ENCODE results near the gene REPS1.
"Not testable (repeated sequence)": the region's sequence is repeated elsewhere in the genome, so short reads cannot be mapped to it uniquely, and the experiment has no call there.

REPS1 gene

DNA sequence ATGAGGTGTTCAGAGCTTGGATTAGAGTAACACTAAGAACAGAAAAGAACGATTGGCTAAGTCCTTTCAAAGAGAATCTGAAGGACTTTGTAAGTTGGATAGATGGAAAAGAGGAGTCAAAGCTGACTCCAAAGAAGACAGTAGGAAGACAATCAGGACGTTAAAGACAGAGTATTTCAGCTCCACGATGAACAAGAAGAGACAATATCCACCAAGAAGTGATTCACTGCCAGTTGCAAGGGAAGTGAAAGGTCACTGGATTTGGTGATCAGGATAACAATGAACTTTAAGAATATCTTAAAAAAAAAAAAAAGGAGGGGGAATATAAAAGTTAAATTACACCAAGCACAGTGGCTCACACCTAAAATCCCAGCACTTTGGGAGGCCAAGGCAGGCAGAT, 17.9 kb downstream of the REPS1 start:
- DNase-seq = no peak

DNA sequence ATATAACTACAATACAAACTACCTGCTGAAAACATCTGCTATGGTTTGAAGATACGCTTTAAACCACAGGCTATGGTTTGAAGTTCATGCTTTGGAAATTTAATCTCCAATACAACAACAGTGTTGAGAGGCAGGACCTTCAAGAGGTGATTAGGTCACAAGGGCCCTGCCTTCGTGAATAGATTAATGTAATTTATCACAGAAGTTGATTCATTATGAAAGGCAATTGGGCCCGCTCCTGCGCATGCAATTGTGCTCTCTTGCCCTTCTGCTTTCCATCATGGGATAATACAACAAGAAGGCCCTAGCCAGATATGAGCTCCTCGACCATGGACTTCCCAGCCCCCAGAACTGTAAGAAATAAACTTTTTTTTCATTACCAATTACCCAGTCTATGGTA, 21.2 kb downstream of the REPS1 start:
- no peak for DNase-seq

DNA sequence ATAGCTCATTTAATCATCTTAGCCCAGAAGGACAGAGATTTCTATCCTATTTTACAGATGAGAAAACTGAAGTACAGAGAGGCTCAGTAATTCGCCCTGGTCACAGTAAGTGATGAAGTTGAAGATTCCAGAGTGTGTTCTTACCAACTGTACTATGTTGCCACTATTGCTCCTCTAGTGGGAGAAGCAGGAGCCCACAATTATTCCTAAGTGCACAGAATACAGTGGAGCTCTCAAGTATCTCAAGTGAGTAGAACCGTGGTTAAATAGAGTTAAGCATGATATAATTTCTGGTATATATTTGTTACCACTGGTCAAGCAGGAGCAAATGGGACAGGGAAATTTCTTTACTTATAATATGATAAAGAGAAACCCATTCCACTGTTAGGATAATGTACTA, 22.1 kb downstream of the REPS1 start:
- no peak for DNase-seq

DNA sequence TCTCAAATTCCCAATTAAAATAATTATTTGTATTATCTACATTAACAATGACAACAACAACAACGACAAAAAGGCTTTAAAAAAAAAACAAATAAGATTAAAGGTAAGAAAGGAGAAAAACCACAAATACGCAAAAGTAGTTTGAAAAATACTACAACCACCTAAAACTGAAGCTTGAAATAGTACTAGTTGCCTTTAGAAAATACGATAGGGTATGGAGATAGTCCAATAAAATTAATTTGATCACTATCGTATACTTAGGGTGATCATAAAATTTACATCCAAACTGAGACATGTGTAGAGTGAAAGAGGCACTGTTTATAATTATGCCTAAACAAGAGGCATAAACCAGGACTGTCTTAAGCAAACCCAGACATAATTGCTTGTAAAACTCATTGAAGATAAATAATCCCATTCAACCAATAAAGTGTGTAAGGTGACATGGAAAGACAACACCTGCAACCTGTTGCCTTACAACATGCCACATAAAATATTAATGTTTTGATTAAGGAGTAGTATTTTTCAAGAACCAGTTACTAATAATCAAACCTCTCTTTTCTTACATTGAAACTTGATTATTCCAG, 22.7 kb downstream of the REPS1 start:
- no peak for DNase-seq

DNA sequence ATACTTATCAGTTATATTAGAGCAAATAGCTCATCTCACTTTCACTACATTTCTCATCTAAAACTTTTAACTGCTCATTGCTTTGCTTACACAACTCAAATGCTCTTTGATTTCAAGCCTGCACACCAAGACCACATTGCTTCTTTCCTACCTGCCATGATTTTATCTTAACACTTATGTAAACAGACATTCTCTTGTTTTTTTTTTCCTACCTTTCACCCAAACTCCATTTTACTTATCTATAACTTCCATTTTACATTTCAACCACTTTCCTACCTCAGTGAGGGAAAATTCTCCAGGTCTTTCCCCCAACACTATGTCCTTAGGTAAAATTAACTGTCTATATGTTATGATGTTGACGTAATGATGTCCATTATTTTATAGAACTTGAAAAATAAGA, 24.0 kb downstream of the REPS1 start:
- no peak for DNase-seq

DNA sequence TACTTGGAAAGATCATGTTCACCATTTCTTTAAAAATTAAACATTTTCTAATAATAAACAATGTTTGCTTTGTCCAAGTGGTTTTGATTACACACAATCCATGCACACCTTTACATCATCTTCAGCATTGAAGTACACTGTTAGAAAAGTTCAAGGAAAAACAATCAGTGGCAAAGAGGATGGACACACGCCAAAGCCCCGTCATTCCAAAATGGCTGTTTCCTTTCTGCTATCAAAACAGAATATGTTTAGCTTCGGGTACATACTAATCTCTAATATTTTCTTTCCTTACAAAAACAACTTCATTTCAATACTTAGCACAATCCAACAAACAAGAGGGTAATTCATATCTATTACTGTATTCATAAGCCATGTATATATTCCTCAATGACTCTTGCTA, 24.5 kb downstream of the REPS1 start:
- DNase-seq = no peak

DNA sequence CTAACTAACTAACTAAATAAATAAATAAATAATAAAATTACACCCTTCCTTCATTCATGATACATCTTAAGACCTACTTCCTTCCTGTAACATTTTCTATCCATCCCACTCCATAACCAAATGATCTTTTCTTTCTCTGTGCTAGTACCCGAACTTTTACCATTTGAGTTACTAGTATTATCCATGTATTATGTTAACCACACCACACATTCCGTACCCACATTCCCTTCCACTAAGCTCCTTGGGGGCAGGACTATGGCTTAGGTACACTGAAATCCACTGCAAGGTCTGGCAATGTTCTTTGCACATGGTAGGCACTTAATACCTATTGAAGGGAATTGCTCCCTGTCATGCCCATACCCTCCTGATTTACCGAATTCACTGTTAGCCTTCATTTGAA, 24.9 kb downstream of the REPS1 start:
- DNase-seq = no peak

DNA sequence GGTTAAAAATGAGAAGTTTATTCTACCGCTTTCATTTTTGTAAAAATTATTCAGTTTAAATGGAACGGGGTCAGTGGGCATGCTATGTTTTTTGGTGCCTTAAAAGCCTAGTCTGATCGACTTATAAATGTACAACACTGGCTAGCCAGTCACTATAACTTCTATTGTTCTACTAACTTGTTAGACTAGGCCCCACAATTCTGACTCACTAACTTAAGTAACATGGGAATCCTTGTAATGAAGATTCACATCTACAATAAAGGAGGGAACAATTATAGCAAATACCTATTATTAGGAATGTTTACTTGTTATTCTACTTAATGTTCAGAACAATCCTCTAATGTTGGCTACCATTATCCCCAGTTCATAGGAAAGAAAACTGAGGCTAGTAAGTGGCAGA, 28.5 kb downstream of the REPS1 start:
- no peak for DNase-seq

DNA sequence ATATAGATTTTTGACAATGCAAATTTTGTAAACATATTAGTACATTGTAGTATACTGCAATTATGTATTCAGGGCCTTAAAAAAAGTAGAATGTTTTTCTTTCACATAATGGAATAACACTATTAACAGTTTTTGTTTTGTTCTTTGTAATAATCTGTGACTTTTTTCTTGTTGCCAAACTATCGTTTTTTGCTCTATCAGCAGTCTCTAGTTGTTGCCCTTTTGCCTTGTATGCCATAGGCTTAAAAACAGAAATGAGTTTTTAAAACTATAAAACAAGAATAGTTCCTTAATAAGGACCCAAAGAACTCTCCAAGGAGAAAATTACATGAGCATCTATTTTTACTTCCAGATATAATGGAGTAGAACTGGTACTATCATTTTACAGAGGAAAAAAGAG, 29.5 kb downstream of the REPS1 start:
- DNase-seq = no peak

DNA sequence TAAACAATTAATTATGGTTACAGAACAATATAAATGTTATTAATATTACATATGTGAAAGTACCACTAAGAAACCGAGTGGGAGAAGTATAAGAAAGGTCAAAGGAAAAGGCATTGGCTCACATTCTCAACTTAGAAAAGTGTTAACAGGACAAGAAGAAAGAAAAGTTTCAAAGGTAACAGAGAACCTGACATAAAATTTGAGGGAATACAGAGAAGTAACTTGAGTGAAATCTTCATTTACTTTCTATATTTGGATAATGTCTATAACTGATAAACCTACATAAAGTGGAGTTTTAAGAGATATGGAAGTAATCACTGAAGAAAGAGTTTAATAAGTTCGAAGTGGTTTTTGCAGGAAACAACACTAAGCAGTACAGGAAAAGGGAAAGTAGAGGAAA, 30.1 kb downstream of the REPS1 start:
- DNase-seq = no peak

DNA sequence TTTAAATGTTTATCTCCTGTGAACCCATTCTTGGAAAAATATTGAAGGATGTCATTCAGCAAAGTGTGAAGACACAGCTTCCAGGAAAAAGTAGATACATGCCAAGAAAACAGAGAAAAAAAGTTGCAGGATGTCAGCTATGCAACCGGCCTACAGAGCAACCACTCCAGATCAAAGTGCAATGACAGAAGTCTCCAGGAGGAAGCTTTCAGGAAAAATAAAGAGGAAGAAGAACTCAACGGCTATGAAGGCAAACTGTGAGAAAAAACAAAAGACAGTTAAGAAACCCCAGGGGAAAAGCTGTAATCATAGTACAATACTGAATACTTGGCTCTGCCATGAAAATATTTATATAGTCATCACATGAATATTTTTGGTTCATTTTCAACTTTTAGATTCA, 30.6 kb downstream of the REPS1 start:
- DNase-seq = no peak

DNA sequence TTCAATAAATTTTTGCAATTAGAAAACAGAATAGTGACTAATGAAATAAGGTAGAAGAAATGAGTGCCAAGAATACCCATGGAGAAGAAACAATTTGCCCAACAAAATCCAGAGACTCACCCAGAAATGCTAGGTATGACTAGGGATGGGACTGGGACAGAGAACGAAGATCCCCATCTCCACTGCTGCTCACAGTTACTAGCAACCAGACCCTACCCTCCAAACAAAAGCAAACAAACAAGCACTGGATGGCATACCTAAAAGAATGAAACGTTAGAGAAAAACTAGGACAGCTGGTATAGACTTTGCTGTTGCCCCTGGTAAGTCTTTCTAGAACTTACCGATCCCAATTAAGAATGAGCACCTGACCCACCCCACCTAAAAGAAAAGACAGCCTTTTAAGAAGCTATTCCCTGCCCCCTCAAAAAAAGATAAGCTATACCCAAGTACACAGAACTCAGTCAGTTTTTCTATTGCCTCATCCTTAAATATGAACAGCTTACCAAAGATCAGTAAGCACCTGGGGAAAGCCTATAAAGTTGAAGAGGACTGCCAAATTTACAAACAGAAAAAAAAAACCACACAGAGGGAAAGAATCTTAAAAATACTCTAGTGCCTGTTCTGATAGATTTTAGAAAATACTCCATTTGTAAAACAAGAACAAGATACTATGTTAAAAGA, 31.7 kb downstream of the REPS1 start:
- no peak for DNase-seq

DNA sequence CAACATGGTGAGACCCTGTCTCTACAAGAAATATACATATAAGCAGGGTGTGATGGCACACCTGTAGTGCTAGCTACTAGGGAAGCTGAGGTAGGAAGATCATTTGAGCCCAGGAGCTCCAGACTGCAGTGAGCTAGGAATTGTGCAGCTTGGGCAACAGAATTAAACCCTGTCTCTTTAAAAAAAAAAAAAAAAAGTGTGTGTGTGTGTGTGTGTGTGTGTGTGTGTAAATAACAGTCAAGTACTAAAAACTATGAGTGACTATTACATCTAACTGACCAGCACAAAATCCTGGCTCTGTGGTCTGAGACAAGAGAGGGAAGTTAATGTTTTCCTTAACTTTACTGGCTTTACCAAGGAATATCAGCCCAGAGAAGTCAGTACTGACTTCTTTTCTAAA, 32.8 kb downstream of the REPS1 start:
- DNase-seq = no peak

DNA sequence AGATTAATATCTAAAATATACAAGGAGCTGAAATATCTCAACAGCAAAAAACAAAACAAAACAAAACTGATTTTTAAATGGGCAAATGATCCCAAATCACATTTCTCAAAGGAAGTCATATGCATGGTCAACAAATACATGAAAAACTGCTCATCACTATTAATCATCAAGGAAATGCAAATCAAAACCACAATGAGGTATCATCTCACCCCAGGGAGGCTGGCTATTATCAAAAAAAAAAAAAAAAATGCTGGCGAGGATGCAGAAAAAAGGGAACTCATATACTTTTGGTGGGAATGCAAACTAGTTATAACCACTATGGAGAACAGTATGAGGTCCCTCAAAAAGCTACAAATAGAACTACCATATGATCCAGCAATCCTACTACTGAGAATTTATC, 34.6 kb downstream of the REPS1 start:
- DNase-seq = no peak

DNA sequence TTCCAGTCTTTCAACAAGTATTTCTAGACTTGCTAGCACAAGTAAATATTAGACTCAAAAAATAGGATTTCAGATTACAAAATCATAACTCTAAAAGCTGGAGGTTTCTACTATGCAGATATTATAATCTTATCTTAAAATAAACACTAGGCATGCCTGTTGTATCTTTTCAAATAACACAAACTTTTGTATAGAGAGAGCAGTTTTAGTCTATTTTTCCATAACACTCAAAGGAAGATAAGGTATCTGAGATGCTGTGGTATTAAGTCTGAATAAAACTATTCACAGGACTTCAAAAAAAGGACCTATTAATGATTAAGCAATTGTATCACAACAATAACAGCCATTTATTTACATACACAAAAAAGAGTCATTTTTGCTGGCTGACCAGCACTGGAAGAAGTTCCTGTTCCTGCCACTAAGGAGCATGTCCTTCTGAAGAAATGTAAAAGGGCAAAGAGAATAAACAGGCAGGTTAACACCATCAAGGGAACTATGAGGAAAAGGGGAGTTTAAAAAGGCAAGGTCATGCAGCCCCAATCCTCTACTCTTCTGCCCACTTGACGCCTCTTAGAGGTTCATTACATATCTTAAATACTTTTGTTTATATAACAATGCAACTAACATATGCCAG, 39.4 kb downstream of the REPS1 start:
- DNase-seq = no peak

DNA sequence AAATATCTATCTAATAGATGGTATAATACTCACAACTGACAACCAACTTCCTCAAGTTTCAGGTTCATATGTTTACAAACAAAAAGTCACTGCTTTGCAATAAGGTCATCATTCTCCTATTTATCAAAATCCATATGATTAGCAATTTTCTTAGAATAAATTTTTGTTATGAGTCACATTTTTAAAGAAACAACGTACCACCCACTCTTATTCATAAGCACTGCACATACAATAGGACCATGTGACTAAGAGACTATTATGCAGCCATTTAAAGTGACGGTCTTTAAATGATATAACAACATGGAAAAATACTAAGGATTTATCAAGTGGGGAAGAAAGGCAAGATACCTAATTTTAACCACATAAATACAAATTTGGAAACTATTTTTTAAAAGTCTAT, 40.0 kb downstream of the REPS1 start:
- DNase-seq = no peak

DNA sequence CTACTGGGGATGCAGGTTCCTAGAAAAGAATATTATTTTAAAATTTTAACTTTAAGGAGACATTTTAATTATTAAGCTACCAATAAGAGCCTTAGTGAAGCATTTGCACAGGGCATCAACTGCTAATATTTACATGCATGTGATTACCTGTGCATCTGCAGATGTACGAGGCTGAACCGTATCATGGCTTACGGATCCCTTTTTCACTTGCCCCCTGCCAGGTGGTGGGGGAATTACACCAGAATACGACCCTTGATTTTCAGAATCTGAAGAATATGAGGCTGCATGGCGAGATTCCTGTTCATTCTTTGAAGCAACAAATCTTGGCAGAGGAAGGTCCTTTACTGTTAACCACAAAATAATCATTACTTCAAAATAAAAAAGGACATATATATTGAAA, 42.7 kb downstream of the REPS1 start:
- no peak for DNase-seq

DNA sequence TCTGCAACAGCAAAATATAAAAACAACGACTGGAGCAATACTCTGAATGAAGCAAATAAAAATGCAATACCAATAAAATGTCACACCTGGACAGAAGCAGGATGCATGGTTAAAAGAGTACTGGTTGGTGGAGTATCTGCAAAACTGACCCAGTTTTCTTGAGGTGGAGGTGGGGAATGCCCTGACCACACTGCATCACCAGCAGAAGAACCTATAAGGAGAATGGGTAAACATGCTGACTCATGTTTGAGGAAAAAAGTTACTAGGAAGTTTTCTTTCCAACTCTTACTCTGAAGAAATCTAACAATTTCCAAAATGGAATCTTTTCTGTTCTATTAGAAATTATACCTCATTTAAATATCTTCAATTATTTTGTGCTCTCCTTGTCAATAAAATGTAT, 43.6 kb downstream of the REPS1 start:
- no peak for DNase-seq

DNA sequence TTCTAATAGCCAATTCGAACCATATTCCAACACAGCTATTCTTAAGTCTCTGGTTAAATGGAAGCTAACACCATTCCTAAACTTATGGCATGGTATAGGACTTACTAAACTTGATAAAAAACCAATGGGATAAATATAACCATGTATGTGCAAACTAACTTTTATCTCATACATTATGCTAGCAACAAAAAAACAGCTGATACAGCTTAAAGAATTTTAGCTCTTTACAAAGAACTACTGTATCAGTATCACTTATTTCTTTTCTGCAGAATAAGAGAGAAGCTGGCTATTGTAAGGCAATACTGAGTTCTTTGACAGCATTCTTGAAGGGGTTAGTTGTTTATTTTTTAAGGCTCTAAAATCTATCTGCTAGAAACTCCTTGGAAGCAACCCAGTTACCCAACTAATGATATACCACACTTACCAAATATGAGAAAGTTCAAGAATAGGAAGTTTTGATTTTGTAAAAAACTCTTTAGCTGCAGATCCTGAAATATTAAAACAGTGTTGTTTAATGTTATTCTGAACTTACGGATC, 44.9 kb downstream of the REPS1 start:
- no peak for DNase-seq

DNA sequence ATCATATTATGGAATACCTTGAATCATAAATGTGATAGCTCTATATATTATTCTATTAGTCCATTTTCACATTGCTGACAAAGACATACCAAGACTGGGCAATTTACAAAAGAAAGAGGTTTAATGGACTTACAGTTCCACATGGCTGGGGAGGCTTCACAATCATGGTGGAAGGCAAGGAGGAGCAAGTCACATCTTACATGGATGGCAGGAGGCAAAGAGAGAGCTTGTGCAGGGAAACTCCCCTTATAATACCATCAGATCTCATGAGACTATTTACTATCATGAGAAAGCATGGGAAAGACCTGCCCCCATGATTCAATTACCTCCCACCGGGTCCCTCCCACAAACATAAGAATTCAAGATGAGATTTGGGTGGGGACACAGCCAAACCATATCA, 51.2 kb downstream of the REPS1 start:
- DNase-seq = not testable (repeated sequence)

DNA sequence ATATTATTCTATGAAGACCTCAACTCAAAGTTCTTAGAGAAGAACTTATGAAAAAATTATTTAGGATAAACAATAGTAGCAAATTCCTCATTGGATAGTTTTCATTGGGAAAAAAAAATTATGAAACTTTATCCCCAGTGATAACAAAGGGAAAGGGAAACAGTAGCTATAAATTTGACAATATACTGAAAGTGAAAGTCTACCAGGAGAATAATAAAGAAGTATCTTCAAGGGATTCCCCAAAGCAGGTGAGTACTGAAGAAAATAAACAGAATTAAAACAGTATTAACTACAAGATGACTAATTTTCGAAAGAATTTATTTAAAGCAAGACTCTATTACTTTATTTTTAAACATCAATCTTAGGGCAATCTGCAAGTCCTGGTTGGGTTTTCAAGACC, 56.4 kb downstream of the REPS1 start:
- DNase-seq = no peak

DNA sequence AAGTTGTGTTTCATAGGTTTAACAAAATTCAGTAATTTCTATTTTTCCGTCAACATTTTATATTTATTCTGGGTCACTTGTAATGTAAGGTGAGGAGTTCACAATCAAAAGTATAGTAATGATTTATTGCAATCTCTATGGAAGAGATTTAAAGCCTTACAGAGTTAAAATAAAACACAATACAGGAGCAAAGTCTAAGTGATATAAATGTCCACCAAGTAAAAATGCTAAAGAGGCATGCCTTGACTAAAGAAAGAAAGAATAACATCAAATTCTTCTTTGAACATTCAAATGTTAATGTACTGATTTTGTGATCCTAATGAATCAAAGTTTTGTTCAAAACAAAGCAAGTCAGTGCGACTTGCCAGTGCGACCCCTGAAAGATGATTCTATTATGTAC, 61.5 kb downstream of the REPS1 start:
- no peak for DNase-seq

DNA sequence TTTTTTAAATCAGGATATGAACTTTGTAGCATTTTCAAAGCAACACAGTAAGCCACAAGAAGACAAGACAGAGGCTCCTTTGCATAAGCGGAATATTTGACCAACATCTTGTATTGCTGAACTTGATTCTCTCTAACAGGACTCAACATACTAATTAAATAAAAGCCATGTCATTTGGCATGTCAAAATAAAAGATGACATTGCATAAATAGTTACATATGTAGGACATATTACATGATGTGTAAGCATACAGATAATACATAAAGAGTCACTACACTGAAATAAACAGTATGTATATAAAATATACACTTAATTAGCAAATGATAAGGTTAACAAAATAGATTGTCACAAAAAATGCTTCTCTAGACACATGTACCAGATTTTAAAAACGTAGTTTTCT, 62.2 kb downstream of the REPS1 start:
- no peak for DNase-seq

DNA sequence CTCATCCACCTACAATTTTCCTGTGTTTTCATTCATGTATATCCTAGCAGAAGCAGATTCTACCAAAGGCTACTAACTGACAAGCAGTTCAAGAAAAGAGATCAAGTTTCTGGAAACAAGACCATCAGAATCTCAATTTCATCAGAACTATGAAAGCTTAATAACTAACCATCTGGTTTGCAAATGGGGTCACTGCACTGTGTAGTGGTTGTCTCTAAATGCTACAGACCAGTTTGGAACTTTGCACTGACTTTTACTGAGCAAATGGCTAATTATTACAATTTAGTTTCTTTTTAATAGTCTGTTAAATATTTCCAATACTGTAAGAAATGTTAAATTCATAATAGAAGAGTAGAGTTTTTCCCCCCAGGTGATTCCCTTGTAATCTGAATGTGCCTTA, 64.5 kb downstream of the REPS1 start:
- no peak for DNase-seq

DNA sequence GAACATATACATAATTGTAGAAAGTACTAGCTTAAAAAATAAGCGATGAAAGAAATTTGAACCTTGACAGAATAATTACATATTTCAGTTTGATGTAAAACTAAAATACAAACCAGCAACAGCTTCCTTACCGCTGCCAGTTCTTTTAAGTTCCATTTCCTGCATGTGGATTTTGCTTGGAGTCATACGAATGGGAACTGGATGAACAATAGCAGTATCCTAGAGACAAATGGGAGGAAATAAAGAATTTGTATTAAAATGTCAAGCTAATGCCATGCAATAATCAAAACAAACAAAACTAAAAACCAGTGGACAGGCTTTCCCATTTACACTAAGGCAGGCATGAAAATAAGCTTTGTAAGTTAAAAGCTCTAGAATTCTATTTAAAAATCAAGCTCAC, 67.1 kb downstream of the REPS1 start:
- DNase-seq = no peak
